MCF 10A (cell line): ENCODE measurements around the gene SELENOK. TPM values are rescaled to one million over a fixed set of nuclear protein-coding genes. Genes with fewer than 3 reads are reported as not detected.

Experiments
- BruUV-seq: library from RNA; stranded (reverse); fragments of 400-500 nt; replicated peaks from 2 replicates; lab custom pipeline; 2021; lab: Mats Ljungman, UMichigan
- CTCF ChIA-PET: fragments of 300-600 bp; sonication (Branson Sonifier 250); formaldehyde crosslinking; extraction: SDS; loops from one replicate; lab custom pipeline; 2021; ENCODE audit warnings: antibody characterized with exemption, inconsistent platforms; lab: Yijun Ruan, JAX
- POLR2A ChIA-PET: fragments of 300-600, 350-650 bp; sonication (Branson Sonifier 250); formaldehyde crosslinking; extraction: SDS; loops from one replicate; lab custom pipeline; 2020; ENCODE audit warnings: antibody characterized with exemption, inconsistent platforms; lab: Yijun Ruan, JAX
- DNase-seq: peaks from one replicate; pipeline ENCODE4 v3.0.0-alpha.2; 2018; ENCODE audit not compliant: unreplicated experiment
- H3K27ac Mint-ChIP-seq: one replicate; pipeline ENCODE4 v1.8.0; 2022; ENCODE audit warnings: mild to moderate bottlenecking, low read depth, mixed read lengths; ENCODE audit not compliant: unreplicated experiment
- H3K27me3 Mint-ChIP-seq: one replicate; pipeline ENCODE4 v1.8.0; 2022; ENCODE audit warnings: mixed read lengths; ENCODE audit not compliant: insufficient read depth, unreplicated experiment
- H3K36me3 Mint-ChIP-seq: one replicate; pipeline ENCODE4 v1.8.0; 2022; ENCODE audit warnings: mild to moderate bottlenecking, moderate library complexity, mixed read lengths; ENCODE audit not compliant: insufficient read depth, unreplicated experiment
- H3K4me1 Mint-ChIP-seq: one replicate; pipeline ENCODE4 v1.8.0; 2022; ENCODE audit warnings: mixed read lengths; ENCODE audit not compliant: insufficient read depth, unreplicated experiment
- H3K4me3 Mint-ChIP-seq: one replicate; pipeline ENCODE4 v1.8.0; 2022; ENCODE audit warnings: mild to moderate bottlenecking, moderate library complexity, mixed read lengths; ENCODE audit not compliant: unreplicated experiment
- H3K9me3 Mint-ChIP-seq: one replicate; pipeline ENCODE4 v1.8.0; 2022; ENCODE audit warnings: mixed read lengths; ENCODE audit not compliant: unreplicated experiment
- CTCF ChIP-seq: fragments of 200-600 bp; IDR thresholded peaks from one replicate; pipeline ENCODE4 v1.8.0; 2022; ENCODE audit warnings: antibody characterized with exemption, mild to moderate bottlenecking; ENCODE audit not compliant: unreplicated experiment
- intact Hi-C: fragments of 100-400 bp; cut with micrococcal nuclease; formaldehyde crosslinking; loops from 2 replicates; pipeline ENCODE4 v1.14.1; 2022
- total RNA-seq: library from RNA; stranded (reverse); gene quantifications from 2 replicates; pipeline ENCODE4 v1.2.3, GENCODE V29; 2022

Gene SELENOK
- total RNA-seq, 1 experiment from 2014 or later: 55.6 TPM

- no peaks in the 10 kb centered on the region for H3K9me3 Mint-ChIP-seq
- H3K4me1 Mint-ChIP-seq: no peaks in the 10 kb centered on the region
- BruUV-seq: no TSS peak
- no peaks in the 10 kb centered on the region for H3K36me3 Mint-ChIP-seq
- intact Hi-C loops: no loop called here
- DNase-seq: no peak
- peaks cover 86% of the 10 kb centered on the region for H3K27me3 Mint-ChIP-seq
- H3K27ac Mint-ChIP-seq: no peak overlapping the region
- no peak overlapping the region for H3K4me3 Mint-ChIP-seq
- ChIA-PET CTCF (no interaction called here), POLR2A (no interaction called here)
- no peak for TF ChIP-seq CTCF
Measured at GRCh38 chr3:53913401-53913800, 21.7 kb upstream of the SELENOK start.

- H3K36me3 Mint-ChIP-seq: no peaks in the 10 kb centered on the region
- H3K27ac Mint-ChIP-seq: no peak overlapping the region
- CTCF ChIA-PET: no interaction called here
- POLR2A ChIA-PET: interaction anchor here (0.6 kb wide), 1 partner anchor 17 kb away, joined by 4 read pairs; no protein-coding TSS in a partner anchor
- TF ChIP-seq CTCF: no peak
- no peak for DNase-seq
- H3K4me3 Mint-ChIP-seq: no peak overlapping the region
- intact Hi-C loops: no loop called here
- BruUV-seq: no TSS peak
- peaks cover 37% of the 10 kb centered on the region for H3K27me3 Mint-ChIP-seq
- H3K4me1 Mint-ChIP-seq: no peaks in the 10 kb centered on the region
- H3K9me3 Mint-ChIP-seq: peaks cover 8% of the 10 kb centered on the region
Measured at GRCh38 chr3:53902711-53903110, 11.1 kb upstream of the SELENOK start.

GRCh38 chr3:53902067-53902466, 10.4 kb upstream of the SELENOK start:
- intact Hi-C loops: no loop called here
- Mint-ChIP-seq H3K27ac (no peak overlapping the region), H3K4me3 (no peak overlapping the region), H3K36me3 (no peaks in the 10 kb centered on the region), H3K4me1 (no peaks in the 10 kb centered on the region), H3K27me3 (peaks cover 37% of the 10 kb centered on the region), H3K9me3 (peaks cover 8% of the 10 kb centered on the region)
- no TSS peak for BruUV-seq
- TF ChIP-seq CTCF: no peak
- DNase-seq: no peak
- CTCF ChIA-PET: no interaction called here
- POLR2A ChIA-PET: interaction anchor here (0.6 kb wide), 2 partner anchors 18 to 249 kb away, joined by 3 to 4 read pairs; no protein-coding TSS in a partner anchor

GRCh38 chr3:53900666-53901331, 9.1 kb upstream of the SELENOK start:
- Mint-ChIP-seq H3K9me3 (peaks cover 1% of the 10 kb centered on the region), H3K4me3 (no peak overlapping the region), H3K27ac (no peak overlapping the region), H3K27me3 (peaks cover 37% of the 10 kb centered on the region), H3K4me1 (no peaks in the 10 kb centered on the region), H3K36me3 (no peaks in the 10 kb centered on the region)
- no TSS peak for BruUV-seq
- intact Hi-C loops: no loop called here
- no peak for TF ChIP-seq CTCF
- no peak for DNase-seq
- ChIA-PET POLR2A (interaction anchor here (0.8 to 1.2 kb wide), 2 partner anchors 9 kb away, joined by 3 to 4 read pairs; partner anchors contain the start of gene SELENOK), CTCF (interaction anchor here (0.8 kb wide), 1 partner anchor 38 kb away, joined by 3 read pairs; no protein-coding TSS in a partner anchor)
